Thymus (tissue), 11 donors: ENCODE results near the gene NFATC2. TPM values are rescaled to one million over a fixed set of nuclear protein-coding genes. Genes with fewer than 3 reads are reported as not detected.

Experiments used
- DNase-seq, 9 donors: peaks; one replicate each; pipeline ENCODE4 v3.0.0-alpha.2; 2013; ENCODE audit warnings: low spot score in 9 of 9, low read depth in 6 of 9, missing footprints in 1 of 9
- H3K27ac ChIP-seq, 2 donors: one replicate each; pipeline ENCODE4 v1.5.1; 2013; ENCODE audit warnings: control low read depth in 1 of 2, low read depth in 1 of 2, low read length in 1 of 2, mild to moderate bottlenecking in 1 of 2, moderate library complexity in 1 of 2
- H3K27me3 ChIP-seq, 2 donors: one replicate each; pipeline ENCODE4 v1.5.1; 2013; ENCODE audit warnings: low read length in 1 of 2; ENCODE audit not compliant: control insufficient read depth in 2 of 2, insufficient read depth in 1 of 2
- H3K36me3 ChIP-seq, 2 donors: one replicate each; pipeline ENCODE4 v1.5.1; 2013; ENCODE audit warnings: low read length in 1 of 2, mild to moderate bottlenecking in 1 of 2, moderate library complexity in 1 of 2; ENCODE audit not compliant: control insufficient read depth in 2 of 2, insufficient read depth in 2 of 2
- H3K4me1 ChIP-seq, 2 donors: one replicate each; pipeline ENCODE4 v1.5.1; 2013; ENCODE audit warnings: low read length in 2 of 2; ENCODE audit not compliant: control insufficient read depth in 2 of 2, insufficient read depth in 2 of 2
- H3K4me3 ChIP-seq, 2 donors: one replicate each; pipeline ENCODE4 v1.5.1; 2013; ENCODE audit warnings: low read length in 2 of 2, control low read depth in 1 of 2, mild to moderate bottlenecking in 1 of 2
- H3K9me3 ChIP-seq, 2 donors: one replicate each; pipeline ENCODE4 v1.5.1; 2013; ENCODE audit warnings: low read length in 1 of 2, mild to moderate bottlenecking in 1 of 2; ENCODE audit not compliant: control insufficient read depth in 2 of 2, insufficient read depth in 1 of 2
- WGBS: extraction: QIAGEN DNeasy Blood & Tissue Kit; methylation state at CpG from one replicate; pipeline ENCODE4 v1.1.7; 2013; 5-methylcytosine and 5-hydroxymethylcytosine counted together
- polyA plus RNA-seq: library from polyadenylated mRNA; stranded (reverse); fragments of 200-250 nt; gene quantifications from one replicate; pipeline ENCODE4 v1.2.3, GENCODE V29; 2013
- total RNA-seq: library from RNA; stranded (reverse); fragments of 120-200 nt; gene quantifications from one replicate; pipeline ENCODE4 v1.2.4, GENCODE V29; 2013
- donor health status: healthy.

Gene NFATC2
- total and polyA plus RNA-seq, 2 donors, result 2.4 to 4.4 TPM

- no peaks in the 10 kb centered on the region for H3K27me3 ChIP-seq
- WGBS, result 97% methylated on average over 12 of the region's 12 CpGs
- no peak overlapping the region for H3K27ac ChIP-seq
- H3K4me1 ChIP-seq, result peaks cover 0 to 8% of the 10 kb centered on the region in 2 donors
- peaks cover 3 to 12% of the 10 kb centered on the region in 2 donors for H3K36me3 ChIP-seq
- H3K9me3 ChIP-seq, result peaks cover 4% of the 10 kb centered on the region in 2 donors
- no peak overlapping the region for H3K4me3 ChIP-seq
- DNase-seq, result no peak
These were observed 91.0 kb downstream of the NFATC2 start for GRCh38 chr20:51451484-51451883.

GRCh38 chr20:51450984-51451383 lies 91.5 kb downstream of the NFATC2 start:
- Histone ChIP-seq H3K9me3 (peaks cover 4% of the 10 kb centered on the region in 2 donors), H3K36me3 (peaks cover 3 to 12% of the 10 kb centered on the region in 2 donors), H3K27me3 (no peaks in the 10 kb centered on the region), H3K27ac (no peak overlapping the region), H3K4me1 (peaks cover 0 to 5% of the 10 kb centered on the region in 2 donors), H3K4me3 (no peak overlapping the region)
- DNase-seq, result no peak
- WGBS, result 96% methylated on average over 3 of the region's 3 CpGs

- WGBS, result 96% methylated on average over 5 of the region's 5 CpGs
- peaks cover 3 to 12% of the 10 kb centered on the region in 2 donors for H3K36me3 ChIP-seq
- no peak for DNase-seq
These were observed 92.3 kb downstream of the NFATC2 start for GRCh38 chr20:51450221-51450712.

GRCh38 chr20:51449498-51450220 lies 92.9 kb downstream of the NFATC2 start:
- Histone ChIP-seq H3K27ac (peak overlapping the region in 1 of 2 donors; percentile 3), H3K4me1 (peaks cover 0 to 5% of the 10 kb centered on the region in 2 donors), H3K4me3 (no peak overlapping the region), H3K9me3 (peaks cover 4% of the 10 kb centered on the region in 2 donors), H3K27me3 (no peaks in the 10 kb centered on the region), H3K36me3 (peaks cover 3 to 12% of the 10 kb centered on the region in 2 donors)
- WGBS, result 94% methylated on average over 7 of the region's 7 CpGs
- DNase-seq, result no peak

More at GRCh38 chr20:51450221-51450712, 92.3 kb downstream of the NFATC2 start:
- no peak overlapping the region for H3K27ac ChIP-seq
- H3K4me1 ChIP-seq, result peaks cover 0 to 5% of the 10 kb centered on the region in 2 donors
- no peak overlapping the region for H3K4me3 ChIP-seq
- peaks cover 4% of the 10 kb centered on the region in 2 donors for H3K9me3 ChIP-seq
- H3K27me3 ChIP-seq, result no peaks in the 10 kb centered on the region

- 95% methylated on average over 5 of the region's 5 CpGs for WGBS
- DNase-seq, result no peak
- no peaks in the 10 kb centered on the region for H3K9me3 ChIP-seq
- H3K27me3 ChIP-seq, result no peaks in the 10 kb centered on the region
- H3K36me3 ChIP-seq, result peaks cover 0 to 2% of the 10 kb centered on the region in 2 donors
- no peak overlapping the region for H3K4me3 ChIP-seq
- H3K27ac ChIP-seq, result no peak overlapping the region
- peaks cover 0 to 5% of the 10 kb centered on the region in 2 donors for H3K4me1 ChIP-seq
These were observed 94.8 kb downstream of the NFATC2 start for GRCh38 chr20:51447765-51448148.

GRCh38 chr20:51447097-51447764 lies 95.3 kb downstream of the NFATC2 start:
- Histone ChIP-seq H3K9me3 (no peaks in the 10 kb centered on the region), H3K36me3 (no peaks in the 10 kb centered on the region), H3K27ac (no peak overlapping the region), H3K27me3 (no peaks in the 10 kb centered on the region), H3K4me1 (peaks cover 0 to 5% of the 10 kb centered on the region in 2 donors), H3K4me3 (no peak overlapping the region)
- WGBS, result 87% methylated on average over 14 of the region's 14 CpGs
- peak in 1 of 9 donors; percentile 13 for DNase-seq

- no peaks in the 10 kb centered on the region for H3K9me3 ChIP-seq
- H3K36me3 ChIP-seq, result no peaks in the 10 kb centered on the region
- no peaks in the 10 kb centered on the region for H3K27me3 ChIP-seq
- H3K4me1 ChIP-seq, result peaks cover 0 to 5% of the 10 kb centered on the region in 2 donors
- no peak overlapping the region for H3K4me3 ChIP-seq
- 91% methylated on average over 10 of the region's 10 CpGs for WGBS
- no peak for DNase-seq
- no peak overlapping the region for H3K27ac ChIP-seq
These were observed 95.9 kb downstream of the NFATC2 start for GRCh38 chr20:51446656-51447055.

- no peaks in the 10 kb centered on the region for H3K27me3 ChIP-seq
- no peaks in the 10 kb centered on the region for H3K9me3 ChIP-seq
- H3K4me3 ChIP-seq, result no peak overlapping the region
- no peaks in the 10 kb centered on the region for H3K36me3 ChIP-seq
- peaks cover 0 to 5% of the 10 kb centered on the region in 2 donors for H3K4me1 ChIP-seq
- DNase-seq, result no peak
- H3K27ac ChIP-seq, result no peak overlapping the region
- WGBS, result 93% methylated on average over 2 of the region's 2 CpGs
These were observed 96.3 kb downstream of the NFATC2 start for GRCh38 chr20:51446230-51446629.

GRCh38 chr20:51445591-51445990 lies 96.9 kb downstream of the NFATC2 start:
- no peak overlapping the region for H3K4me3 ChIP-seq
- no peak overlapping the region for H3K27ac ChIP-seq
- peaks cover 0 to 5% of the 10 kb centered on the region in 2 donors for H3K4me1 ChIP-seq
- 93% methylated on average over 8 of the region's 8 CpGs for WGBS
- H3K36me3 ChIP-seq, result no peaks in the 10 kb centered on the region
- H3K9me3 ChIP-seq, result no peaks in the 10 kb centered on the region
- no peaks in the 10 kb centered on the region for H3K27me3 ChIP-seq
- no peak for DNase-seq
